Colonic mucosa (tissue), 4 donors: Measurements from ENCODE around the gene KCTD17. TPM values are rescaled to one million over a fixed set of nuclear protein-coding genes. Genes with fewer than 3 reads are reported as not detected.
A peak's percentile ranks its signal among the peaks of the same experiment; 100 is the strongest.

ENCODE experiments used
- DNase-seq: peaks from one replicate; pipeline ENCODE4 v3.0.0-alpha.2; 2020
- H3K27ac ChIP-seq: fragments of 200-600 bp; one replicate; pipeline ENCODE4 v1.8.0; 2021
- H3K27me3 ChIP-seq: fragments of 200-600 bp; one replicate; pipeline ENCODE4 v1.8.0; 2021
- H3K36me3 ChIP-seq: fragments of 200-600 bp; one replicate; pipeline ENCODE4 v1.8.0; 2021
- H3K4me1 ChIP-seq: fragments of 200-600 bp; one replicate; pipeline ENCODE4 v1.8.0; 2021; ENCODE audit warnings: mild to moderate bottlenecking
- H3K4me3 ChIP-seq: fragments of 200-600 bp; one replicate; pipeline ENCODE4 v1.8.0; 2021
- H3K9ac ChIP-seq, 2 donors: one replicate each; pipeline ENCODE4 v1.7.0; 2013; ENCODE audit warnings: control low read depth in 2 of 2, low read depth in 2 of 2, low read length in 2 of 2
- H3K9me3 ChIP-seq: fragments of 200-600 bp; one replicate; pipeline ENCODE4 v1.8.0; 2021
- CTCF ChIP-seq: fragments of 200-600 bp; IDR thresholded peaks from one replicate; pipeline ENCODE4 v1.8.0; 2022; ENCODE audit warnings: antibody characterized with exemption, mild to moderate bottlenecking
- intact Hi-C: fragments of 100-400 bp; cut with DNase I; formaldehyde crosslinking; loops from one replicate; pipeline ENCODE4 v1.14.1; 2022
- total RNA-seq, 2 donors: library from RNA; stranded (reverse); fragmentation: NEBNext Ultra II Directional in 1 of 2; extraction: Animal tissue kit (Norgen Biotek cat#: 25700) in 1 of 2; gene quantifications; one replicate each; pipeline ENCODE4 v1.2.1, GENCODE V29; 2021
- donor health status: healthy.
- donor health status: DM: no; HTN: no; CAD: no.
- donor health status: DM: no; HTN: no; CAD: no.

KCTD17 gene
- total RNA-seq, 2 donors from 2014 or later: 25.4 to 39.9 TPM

DNA sequence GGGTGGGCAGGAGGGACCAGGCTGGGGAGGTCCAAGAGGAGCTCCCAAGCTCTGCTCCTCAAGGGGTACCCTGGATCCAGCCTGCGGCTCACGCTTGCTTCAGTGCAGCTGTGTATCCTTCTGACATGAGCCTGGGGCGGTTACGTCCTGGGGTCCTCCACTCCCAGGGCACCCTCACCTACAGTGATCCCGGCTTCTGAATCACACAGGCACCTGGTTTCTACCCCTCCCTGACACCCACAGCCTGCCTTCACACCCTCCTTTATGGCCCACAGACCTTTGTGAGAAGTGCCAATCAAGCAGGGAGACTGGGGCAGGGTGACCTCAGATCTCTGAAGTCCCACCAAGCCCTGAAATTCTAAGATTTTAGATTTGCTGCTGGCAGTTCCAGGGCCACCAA lies 30.5 kb upstream of the KCTD17 start:
- peak; percentile 71 for DNase-seq
- no peak overlapping the region for H3K4me3 ChIP-seq
- peak overlapping the region; percentile 60 to 97 for H3K9ac ChIP-seq
- TF ChIP-seq CTCF: no peak
- no peaks in the 10 kb centered on the region for H3K27me3 ChIP-seq
- peak overlapping the region; percentile 99 for H3K27ac ChIP-seq
- intact Hi-C loops: no loop called here
- H3K4me1 ChIP-seq: peaks cover 38% of the 10 kb centered on the region
- no peaks in the 10 kb centered on the region for H3K9me3 ChIP-seq
- no peaks in the 10 kb centered on the region for H3K36me3 ChIP-seq

- Histone ChIP-seq H3K4me1 (peaks cover 35% of the 10 kb centered on the region), H3K9ac (peak overlapping the region; percentile 57 to 78), H3K9me3 (no peaks in the 10 kb centered on the region), H3K4me3 (no peak overlapping the region), H3K27me3 (no peaks in the 10 kb centered on the region), H3K36me3 (peaks cover 1% of the 10 kb centered on the region), H3K27ac (peak overlapping the region; percentile 99)
- DNase-seq: no peak
- intact Hi-C loops: no loop called here
- peak; percentile 79 for TF ChIP-seq CTCF
Observed at GRCh38 chr22:37021710-37022482, 29.6 kb upstream of the KCTD17 start.

DNA sequence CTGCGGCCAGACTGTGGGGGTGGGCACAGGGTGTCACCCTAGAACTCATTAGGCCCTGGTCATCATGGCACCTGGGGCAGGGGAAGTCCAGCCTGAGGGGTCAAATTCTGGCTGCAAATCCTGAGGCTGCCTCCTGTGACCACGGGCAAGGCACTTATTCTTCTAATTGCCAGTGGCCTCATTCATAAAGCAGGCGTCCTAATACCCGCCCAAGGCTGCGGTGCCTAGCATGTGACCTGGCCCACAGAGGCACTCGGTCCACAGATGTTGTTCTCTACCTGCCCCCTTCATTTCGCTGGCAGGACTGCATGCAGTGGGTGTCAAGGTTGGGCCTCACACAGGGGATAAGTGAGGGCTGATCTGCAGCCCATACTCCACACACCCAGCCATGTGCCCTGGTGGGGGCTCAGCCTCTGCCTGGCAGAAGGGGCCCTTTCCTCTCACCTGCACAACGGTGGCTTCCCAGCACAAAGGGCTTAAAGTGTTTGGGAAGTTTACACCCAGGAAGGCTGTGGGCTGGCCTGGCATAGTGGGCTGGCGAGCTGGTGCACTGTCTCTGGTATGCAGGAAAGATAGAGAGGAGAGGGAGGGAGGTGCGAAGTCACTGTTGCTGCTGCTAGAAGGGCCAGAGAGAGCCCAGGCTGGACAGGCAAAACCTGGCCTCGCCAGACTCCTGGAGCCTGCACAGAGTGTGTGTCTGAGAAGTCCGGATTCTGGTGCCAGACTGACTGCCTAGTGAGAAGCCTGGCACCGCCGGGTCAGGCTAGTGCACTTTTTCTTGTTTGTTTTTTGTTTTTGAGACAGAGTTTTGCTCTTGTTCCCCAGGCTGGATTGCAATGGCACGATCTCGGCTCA lies 28.8 kb upstream of the KCTD17 start:
- intact Hi-C loops: no loop called here
- H3K27ac ChIP-seq: peak overlapping the region; percentile 99
- H3K36me3 ChIP-seq: peaks cover 4% of the 10 kb centered on the region
- H3K4me3 ChIP-seq: no peak overlapping the region
- no peaks in the 10 kb centered on the region for H3K9me3 ChIP-seq
- H3K27me3 ChIP-seq: no peaks in the 10 kb centered on the region
- TF ChIP-seq CTCF: no peak
- peaks cover 28% of the 10 kb centered on the region for H3K4me1 ChIP-seq
- peak overlapping the region; percentile 62 to 78 for H3K9ac ChIP-seq
- DNase-seq: no peak

DNA sequence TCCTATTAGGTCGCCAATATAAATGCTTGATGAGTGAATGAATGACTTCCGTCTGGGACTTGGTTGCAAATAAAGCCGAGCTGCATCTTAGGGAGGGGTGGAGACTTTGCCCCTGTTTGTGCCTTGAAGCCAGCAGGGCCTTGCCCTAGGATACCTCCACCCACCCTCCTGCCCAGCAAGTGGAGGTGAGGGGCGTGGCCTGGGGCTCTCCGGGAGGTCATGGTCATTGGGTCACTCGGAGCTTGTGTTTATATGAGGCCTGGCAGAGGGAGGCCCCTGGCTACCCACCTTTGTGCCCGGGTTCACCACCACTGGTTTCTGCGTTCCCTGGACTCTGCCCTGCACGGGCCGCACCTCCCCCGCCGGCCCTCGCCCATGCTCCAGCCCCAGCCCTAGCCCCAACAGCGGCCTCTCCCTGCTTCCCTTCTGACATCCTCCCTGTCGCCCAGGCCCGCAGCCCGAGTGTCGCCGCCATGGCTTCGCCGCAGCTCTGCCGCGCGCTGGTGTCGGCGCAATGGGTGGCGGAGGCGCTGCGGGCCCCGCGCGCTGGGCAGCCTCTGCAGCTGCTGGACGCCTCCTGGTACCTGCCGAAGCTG lies 27.7 kb upstream of the KCTD17 start:
- Histone ChIP-seq H3K27me3 (no peaks in the 10 kb centered on the region), H3K9ac (peak overlapping the region; percentile 83 to 95), H3K4me1 (peaks cover 21% of the 10 kb centered on the region), H3K4me3 (peak overlapping the region; percentile 27), H3K27ac (peak overlapping the region; percentile 99), H3K36me3 (peaks cover 4% of the 10 kb centered on the region), H3K9me3 (no peaks in the 10 kb centered on the region)
- DNase-seq: peak; percentile 95
- TF ChIP-seq CTCF: no peak
- intact Hi-C loops: no loop called here

DNA sequence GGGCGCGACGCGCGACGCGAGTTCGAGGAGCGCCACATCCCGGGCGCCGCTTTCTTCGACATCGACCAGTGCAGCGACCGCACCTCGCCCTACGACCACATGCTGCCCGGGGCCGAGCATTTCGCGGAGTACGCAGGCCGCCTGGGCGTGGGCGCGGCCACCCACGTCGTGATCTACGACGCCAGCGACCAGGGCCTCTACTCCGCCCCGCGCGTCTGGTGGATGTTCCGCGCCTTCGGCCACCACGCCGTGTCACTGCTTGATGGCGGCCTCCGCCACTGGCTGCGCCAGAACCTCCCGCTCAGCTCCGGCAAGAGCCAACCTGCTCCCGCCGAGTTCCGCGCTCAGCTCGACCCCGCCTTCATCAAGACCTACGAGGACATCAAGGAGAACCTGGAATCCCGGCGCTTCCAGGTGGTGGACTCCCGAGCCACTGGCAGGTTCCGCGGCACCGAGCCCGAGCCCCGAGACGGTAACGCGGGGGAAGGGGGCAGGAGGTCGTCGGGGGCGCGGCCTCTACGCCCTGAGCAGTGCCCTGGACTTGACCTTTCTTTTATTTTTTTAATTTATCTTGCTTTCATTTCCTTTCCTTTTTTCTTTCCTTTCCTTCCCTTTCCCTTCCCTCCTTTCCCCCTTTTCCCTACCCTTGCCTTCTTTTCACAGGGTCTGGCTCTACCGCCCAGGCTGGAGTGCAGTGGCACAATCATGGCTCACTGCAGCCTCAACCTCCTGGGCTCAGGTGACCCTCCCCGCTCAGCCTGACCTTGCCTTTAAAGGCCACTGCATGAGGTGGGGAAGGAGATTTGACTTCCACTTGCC lies 27.0 kb upstream of the KCTD17 start:
- Histone ChIP-seq H3K4me1 (peaks cover 21% of the 10 kb centered on the region), H3K4me3 (peak overlapping the region; percentile 27)
- intact Hi-C loops: no loop called here

More for the DNA sequence above, 27.0 kb upstream of the KCTD17 start:
- Histone ChIP-seq H3K27ac (peak overlapping the region; percentile 99), H3K36me3 (peaks cover 9% of the 10 kb centered on the region), H3K9me3 (no peaks in the 10 kb centered on the region), H3K9ac (peak overlapping the region; percentile 83 to 95), H3K27me3 (no peaks in the 10 kb centered on the region)
- TF ChIP-seq CTCF: no peak
- DNase-seq: peak; percentile 34
